MCF 10A (cell line): Measurements from ENCODE around the gene SLC15A1. TPM values are rescaled to one million over a fixed set of nuclear protein-coding genes. Genes with fewer than 3 reads are reported as not detected.

ENCODE experiments used
- BruUV-seq: library from RNA; stranded (reverse); fragments of 400-500 nt; replicated peaks from 2 replicates; lab custom pipeline; 2021; lab: Mats Ljungman, UMichigan
- CTCF ChIA-PET: fragments of 300-600 bp; sonication (Branson Sonifier 250); formaldehyde crosslinking; extraction: SDS; loops from one replicate; lab custom pipeline; 2021; ENCODE audit warnings: antibody characterized with exemption, inconsistent platforms; lab: Yijun Ruan, JAX
- POLR2A ChIA-PET: fragments of 300-600, 350-650 bp; sonication (Branson Sonifier 250); formaldehyde crosslinking; extraction: SDS; loops from one replicate; lab custom pipeline; 2020; ENCODE audit warnings: antibody characterized with exemption, inconsistent platforms; lab: Yijun Ruan, JAX
- DNase-seq: peaks from one replicate; pipeline ENCODE4 v3.0.0-alpha.2; 2018; ENCODE audit not compliant: unreplicated experiment
- H3K27ac Mint-ChIP-seq: one replicate; pipeline ENCODE4 v1.8.0; 2022; ENCODE audit warnings: mild to moderate bottlenecking, low read depth, mixed read lengths; ENCODE audit not compliant: unreplicated experiment
- H3K27me3 Mint-ChIP-seq: one replicate; pipeline ENCODE4 v1.8.0; 2022; ENCODE audit warnings: mixed read lengths; ENCODE audit not compliant: insufficient read depth, unreplicated experiment
- H3K36me3 Mint-ChIP-seq: one replicate; pipeline ENCODE4 v1.8.0; 2022; ENCODE audit warnings: mild to moderate bottlenecking, moderate library complexity, mixed read lengths; ENCODE audit not compliant: insufficient read depth, unreplicated experiment
- H3K4me1 Mint-ChIP-seq: one replicate; pipeline ENCODE4 v1.8.0; 2022; ENCODE audit warnings: mixed read lengths; ENCODE audit not compliant: insufficient read depth, unreplicated experiment
- H3K4me3 Mint-ChIP-seq: one replicate; pipeline ENCODE4 v1.8.0; 2022; ENCODE audit warnings: mild to moderate bottlenecking, moderate library complexity, mixed read lengths; ENCODE audit not compliant: unreplicated experiment
- H3K9me3 Mint-ChIP-seq: one replicate; pipeline ENCODE4 v1.8.0; 2022; ENCODE audit warnings: mixed read lengths; ENCODE audit not compliant: unreplicated experiment
- intact Hi-C: fragments of 100-400 bp; cut with micrococcal nuclease; formaldehyde crosslinking; loops from 2 replicates; pipeline ENCODE4 v1.14.1; 2022
- total RNA-seq: library from RNA; stranded (reverse); gene quantifications from 2 replicates; pipeline ENCODE4 v1.2.3, GENCODE V29; 2022
- TF ChIP-seq, protein P1 (sequence below): fragments of 200-600 bp; IDR thresholded peaks from one replicate; pipeline ENCODE4 v1.8.0; 2022; ENCODE audit warnings: antibody characterized with exemption, mild to moderate bottlenecking; ENCODE audit not compliant: unreplicated experiment

Gene SLC15A1
- total RNA-seq, 1 experiment from 2014 or later = not detected

GRCh38 chr13:98710521-98710920, 42.0 kb downstream of the SLC15A1 start:
- BruUV-seq = no TSS peak
- TF ChIP-seq, protein P1, sequence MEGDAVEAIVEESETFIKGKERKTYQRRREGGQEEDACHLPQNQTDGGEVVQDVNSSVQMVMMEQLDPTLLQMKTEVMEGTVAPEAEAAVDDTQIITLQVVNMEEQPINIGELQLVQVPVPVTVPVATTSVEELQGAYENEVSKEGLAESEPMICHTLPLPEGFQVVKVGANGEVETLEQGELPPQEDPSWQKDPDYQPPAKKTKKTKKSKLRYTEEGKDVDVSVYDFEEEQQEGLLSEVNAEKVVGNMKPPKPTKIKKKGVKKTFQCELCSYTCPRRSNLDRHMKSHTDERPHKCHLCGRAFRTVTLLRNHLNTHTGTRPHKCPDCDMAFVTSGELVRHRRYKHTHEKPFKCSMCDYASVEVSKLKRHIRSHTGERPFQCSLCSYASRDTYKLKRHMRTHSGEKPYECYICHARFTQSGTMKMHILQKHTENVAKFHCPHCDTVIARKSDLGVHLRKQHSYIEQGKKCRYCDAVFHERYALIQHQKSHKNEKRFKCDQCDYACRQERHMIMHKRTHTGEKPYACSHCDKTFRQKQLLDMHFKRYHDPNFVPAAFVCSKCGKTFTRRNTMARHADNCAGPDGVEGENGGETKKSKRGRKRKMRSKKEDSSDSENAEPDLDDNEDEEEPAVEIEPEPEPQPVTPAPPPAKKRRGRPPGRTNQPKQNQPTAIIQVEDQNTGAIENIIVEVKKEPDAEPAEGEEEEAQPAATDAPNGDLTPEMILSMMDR = no peak
- intact Hi-C loops = no loop called here
- Mint-ChIP-seq H3K36me3 (no peaks in the 10 kb centered on the region), H3K4me1 (no peaks in the 10 kb centered on the region), H3K4me3 (no peak overlapping the region), H3K9me3 (no peaks in the 10 kb centered on the region), H3K27me3 (peaks cover 20% of the 10 kb centered on the region), H3K27ac (no peak overlapping the region)
- no peak for DNase-seq
- POLR2A ChIA-PET = no interaction called here
- CTCF ChIA-PET = interaction anchor here (0.6 kb wide), 1 partner anchor 49 kb away, joined by 3 read pairs; no protein-coding TSS in a partner anchor

- POLR2A ChIA-PET = no interaction called here
- CTCF ChIA-PET = no interaction called here
- DNase-seq = no peak
- Mint-ChIP-seq H3K4me3 (no peak overlapping the region), H3K4me1 (no peaks in the 10 kb centered on the region), H3K36me3 (no peaks in the 10 kb centered on the region), H3K27me3 (peaks cover 30% of the 10 kb centered on the region), H3K27ac (no peak overlapping the region), H3K9me3 (no peaks in the 10 kb centered on the region)
- intact Hi-C loops = no loop called here
- BruUV-seq = no TSS peak
- TF ChIP-seq, protein P1 = no peak
Observed at GRCh38 chr13:98707281-98707999, 45.0 kb downstream of the SLC15A1 start.

GRCh38 chr13:98706446-98707110, 45.9 kb downstream of the SLC15A1 start:
- intact Hi-C loops = no loop called here
- BruUV-seq = no TSS peak

GRCh38 chr13:98697791-98698190, 54.7 kb downstream of the SLC15A1 start:
- no TSS peak for BruUV-seq
- TF ChIP-seq, protein P1 = no peak
- POLR2A ChIA-PET = no interaction called here
- no peak for DNase-seq
- Mint-ChIP-seq H3K27me3 (peaks cover 27% of the 10 kb centered on the region), H3K4me3 (no peak overlapping the region), H3K36me3 (no peaks in the 10 kb centered on the region), H3K9me3 (no peaks in the 10 kb centered on the region), H3K27ac (no peak overlapping the region), H3K4me1 (no peaks in the 10 kb centered on the region)
- CTCF ChIA-PET = interaction anchor here (0.7 to 1.5 kb wide), 3 partner anchors 10 to 104 kb away, joined by 3 to 5 read pairs (median 3); no protein-coding TSS in a partner anchor
- intact Hi-C loops = no loop called here

More at GRCh38 chr13:98706446-98707110, 45.9 kb downstream of the SLC15A1 start:
- peak; percentile 6 for DNase-seq
- Mint-ChIP-seq H3K27me3 (peaks cover 39% of the 10 kb centered on the region), H3K27ac (no peak overlapping the region), H3K4me1 (no peaks in the 10 kb centered on the region), H3K4me3 (no peak overlapping the region), H3K9me3 (no peaks in the 10 kb centered on the region), H3K36me3 (no peaks in the 10 kb centered on the region)
- CTCF ChIA-PET = no interaction called here
- TF ChIP-seq, protein P1 = no peak
- POLR2A ChIA-PET = no interaction called here
